GM12878 (cell line): ENCODE data around the gene YBEY. TPM values are rescaled to one million over a fixed set of nuclear protein-coding genes. Genes with fewer than 3 reads are reported as not detected.

Experiments
- ATAC-seq: fragments of 200-7000 bp; cut with Tn5 transposase; 3 replicates; pipeline ENCODE4 v1.9.1; 2020; ENCODE audit warnings: mild to moderate bottlenecking, moderate library complexity
- BruUV-seq: library from RNA; stranded (reverse); fragments of 400-500 nt; replicated peaks from 2 replicates; lab custom pipeline; 2021; lab: Mats Ljungman, UMichigan
- CTCF ChIA-PET: fragments of 300-600 bp; sonication (Branson Sonifier 250); formaldehyde crosslinking; extraction: SDS; loops from one replicate; lab custom pipeline; 2021; ENCODE audit warnings: inconsistent platforms; lab: Yijun Ruan, JAX
- POLR2A ChIA-PET: fragments of 350-600 bp; formaldehyde crosslinking; extraction: SDS; loops from one replicate; lab custom pipeline; 2021; ENCODE audit warnings: inconsistent platforms; lab: Charles Lee
- RAD21 ChIA-PET: fragments of 300-600 bp; sonication (Branson Sonifier 250); formaldehyde crosslinking; loops from one replicate; lab custom pipeline; 2023; ENCODE audit warnings: antibody characterized with exemption; ENCODE audit not compliant: unreplicated experiment; lab: Charles Lee
- SMC1A ChIA-PET: fragments of 300-600 bp; sonication (Branson Sonifier 250); formaldehyde crosslinking; loops from one replicate; lab custom pipeline; 2023; ENCODE audit not compliant: unreplicated experiment, uncharacterized antibody; lab: Charles Lee
- DNase-seq: peaks from one replicate; pipeline ENCODE4 v3.0.0-alpha.2; 2011; ENCODE audit warnings: low read depth, low spot score
- FAIRE-seq: peaks from 3 replicates; lab custom pipeline; 2011; peaks lifted over from hg19 to GRCh38; lab: Jason Lieb, UNC
- H2AFZ ChIP-seq: 2 replicates; pipeline ENCODE4 v1.6.0; 2011; ENCODE audit warnings: low read depth, low read length, control low read depth; ENCODE audit not compliant: control insufficient read depth
- H3K27ac ChIP-seq: 2 replicates; pipeline ENCODE4 v1.5.1; 2011; ENCODE audit warnings: control low read depth; ENCODE audit not compliant: control insufficient read depth, insufficient read depth
- H3K27me3 ChIP-seq, 2 experiments: replicated peaks in 1 of 2; 2 replicates each; pipeline versions ENCODE4 v1.6.0 to v1.6.1; 2011; ENCODE audit warnings: low read length in 1 of 2; ENCODE audit not compliant: control insufficient read depth in 2 of 2, insufficient read depth in 2 of 2
- H3K36me3 ChIP-seq, 2 experiments: 2 replicates each; pipeline ENCODE4 v1.5.1; 2011; ENCODE audit warnings: low read length in 1 of 2; ENCODE audit not compliant: control insufficient read depth in 2 of 2, insufficient read depth in 2 of 2
- H3K4me1 ChIP-seq: 2 replicates; pipeline ENCODE4 v1.6.1; 2011; ENCODE audit warnings: mild to moderate bottlenecking, low read length, moderate library complexity, mixed read lengths; ENCODE audit not compliant: control insufficient read depth, insufficient read depth
- H3K4me2 ChIP-seq: 2 replicates; pipeline ENCODE4 v1.6.0; 2011; ENCODE audit warnings: control low read depth; ENCODE audit not compliant: control insufficient read depth, insufficient read depth
- H3K4me3 ChIP-seq: fragments of 200-600 bp; sonication (generic); 2 replicates; pipeline ENCODE4 v1.5.1; 2016
- H3K79me2 ChIP-seq: 2 replicates; pipeline ENCODE4 v1.6.0; 2011; ENCODE audit warnings: low read length; ENCODE audit not compliant: control insufficient read depth, insufficient read depth
- H3K9ac ChIP-seq: 2 replicates; pipeline ENCODE4 v1.8.0; 2011; ENCODE audit warnings: low read length, control low read depth, mixed read lengths; ENCODE audit not compliant: control insufficient read depth, insufficient read depth
- H3K9me3 ChIP-seq: replicated peaks from 3 replicates; pipeline ENCODE4 v1.5.1; 2011; ENCODE audit warnings: mild to moderate bottlenecking, low read length; ENCODE audit not compliant: control insufficient read depth, insufficient read depth
- H4K20me1 ChIP-seq: 2 replicates; pipeline ENCODE4 v1.6.0; 2011; ENCODE audit not compliant: control insufficient read depth, insufficient read depth
- CREM ChIP-seq: IDR thresholded peaks from 2 replicates; pipeline ENCODE4 v1.6.1; 2014; ENCODE audit warnings: antibody characterized with exemption, low read depth
- IKZF1 ChIP-seq: fragments of 450-650 bp; conservative IDR thresholded peaks from 2 replicates; pipeline ENCODE4 v1.6.1; 2017; ENCODE audit warnings: antibody characterized with exemption, mild to moderate bottlenecking
- NFXL1 ChIP-seq: fragments of 450-650 bp; IDR thresholded peaks from 2 replicates; pipeline ENCODE4 v1.6.1; 2017; ENCODE audit warnings: antibody characterized with exemption, mild to moderate bottlenecking, borderline replicate concordance
- PAX5 ChIP-seq: IDR thresholded peaks from 2 replicates; pipeline ENCODE4 v1.6.1; 2011; ENCODE audit warnings: low read depth, low read length, borderline replicate concordance
- POLR2AphosphoS5 ChIP-seq: IDR thresholded peaks from 2 replicates; pipeline ENCODE4 v1.6.1; 2011; ENCODE audit warnings: mild to moderate bottlenecking, low read length, inconsistent platforms
- SIN3A ChIP-seq: IDR thresholded peaks from 2 replicates; pipeline ENCODE4 v1.6.1; 2012; ENCODE audit warnings: low read depth, low read length, improper control_type of control experiment
- SP1 ChIP-seq: IDR thresholded peaks from one replicate; pipeline ENCODE4 v1.6.1; 2011; ENCODE audit warnings: low read depth, low read length
- SREBF2 ChIP-seq: IDR thresholded peaks from 2 replicates; pipeline ENCODE4 v1.6.1; 2012; ENCODE audit warnings: mild to moderate bottlenecking, low read length
- SRF ChIP-seq, 2 experiments: IDR thresholded peaks; 2 replicates each; pipeline ENCODE4 v1.6.1; 2011; ENCODE audit warnings: low read depth in 2 of 2, low read length in 2 of 2, mild to moderate bottlenecking in 1 of 2, moderate library complexity in 1 of 2
- ZBED1 ChIP-seq: IDR thresholded peaks from 2 replicates; pipeline ENCODE4 v1.6.1; 2016; ENCODE audit warnings: borderline replicate concordance
- ZNF207 ChIP-seq: fragments of 450-650 bp; IDR thresholded peaks from 2 replicates; pipeline ENCODE4 v1.6.1; 2014; ENCODE audit warnings: antibody characterized with exemption, mild to moderate bottlenecking, borderline replicate concordance
- WGBS: methylation state at CpG from one replicate; pipeline ENCODE4 v1.1.6; 2016; ENCODE audit warnings: low lambda C conversion rate; ENCODE audit not compliant: insufficient replicate concordance, insufficient coverage; ENCODE audit errors: missing lambda C conversion rate; 5-methylcytosine and 5-hydroxymethylcytosine counted together
- in situ Hi-C: fragments of 300-500 bp; cut with MboI; formaldehyde crosslinking; loops from 9 replicates; pipeline ENCODE4 v1.14.3; 2018; ENCODE audit warnings: mixed read lengths
- intact Hi-C: fragments of 100-400 bp; cut with micrococcal nuclease; formaldehyde crosslinking; loops from one replicate; pipeline ENCODE4 v1.14.2; 2022; ENCODE audit not compliant: unreplicated experiment
- polyA plus RNA-seq, 11 experiments: library from polyadenylated mRNA; depleted of rRNA in 4 of 11; unstranded in 6 of 11; stranded (reverse) in 5 of 11; fragments of >200 nt; fragmentation: Nextera tagmentation in 4 of 11; fragmentation: Illumina TruSeq in 1 of 11; extraction: Ambion mirVana in 4 of 11; extraction: Trizol in 1 of 11; gene quantifications; 1 replicate in 1 of 11; 2 replicates in 10 of 11; pipeline versions ENCODE4 v1.2.1 to v1.2.3, GENCODE V29; 2011 to 2016; ENCODE audit warnings: inconsistent platforms in 2 of 11, missing spikeins in 2 of 11, low read depth in 1 of 11
- total RNA-seq, 4 experiments: library from RNA; depleted of rRNA in 3 of 4; stranded (reverse); fragments of >200 nt in 3 of 4; fragmentation: Illumina TruSeq in 1 of 4; extraction: Trizol in 1 of 4; gene quantifications; 2 replicates each; pipeline versions ENCODE4 v1.2.1 to v1.2.3, GENCODE V29; 2013 to 2021

YBEY gene
- total and polyA plus RNA-seq, 10 of the 15 experiments (the other 5 are each of a cell fraction or from before 2014, with no cell fraction given), result 6.5 to 31.4 (median 18.5) TPM

DNA sequence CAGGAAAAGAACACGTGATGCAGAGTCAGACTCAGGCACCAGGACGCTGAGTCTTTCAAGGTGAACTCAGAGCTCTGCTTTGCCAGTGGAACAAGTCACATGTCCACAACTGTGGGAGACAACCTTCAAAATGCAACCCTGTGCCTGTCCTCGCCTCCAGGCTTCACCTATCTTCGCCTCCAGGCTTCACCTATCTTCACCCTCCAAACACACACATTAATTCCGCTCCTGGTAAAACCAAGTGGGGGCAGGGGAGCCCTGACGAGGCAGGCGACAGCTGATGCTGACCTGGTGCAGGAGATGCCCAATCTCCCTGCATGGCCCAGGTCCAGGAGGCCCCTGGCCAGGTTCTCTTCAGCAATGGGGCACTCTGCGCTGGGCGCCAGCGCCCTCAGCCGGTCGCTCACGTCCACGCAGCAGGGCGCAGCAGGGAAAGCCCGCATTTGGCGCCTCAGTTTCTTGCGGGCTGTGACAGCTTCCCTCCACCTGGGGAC is 29.6 kb upstream of the YBEY start:
- Histone ChIP-seq H2AFZ (no peak overlapping the region), H4K20me1 (no peaks in the 10 kb centered on the region), H3K4me3 (no peak overlapping the region), H3K9me3 (no peaks in the 10 kb centered on the region; the same call in 2 of the 3 replicates), H3K36me3 (peaks cover 39 to 44% of the 10 kb centered on the region in 2 experiments), H3K4me1 (peaks cover 8% of the 10 kb centered on the region), H3K79me2 (no peaks in the 10 kb centered on the region), H3K4me2 (no peak overlapping the region), H3K27me3 (no peaks in the 10 kb centered on the region), H3K9ac (no peak overlapping the region), H3K27ac (no peak overlapping the region)
- WGBS, result 90% methylated on average over 18 of the region's 18 CpGs
- CTCF ChIA-PET, result interaction anchor here (0.6 kb wide), 1 partner anchor 29 kb away, joined by 3 read pairs; the partner anchor contains the start of gene YBEY
- RAD21 ChIA-PET, result no interaction called here
- POLR2A ChIA-PET, result no interaction called here
- in situ Hi-C loops, result no loop called here
- no peak for TF ChIP-seq CREM
- no peak for TF ChIP-seq PAX5
- TF ChIP-seq SREBF2, result no peak
- TF ChIP-seq SP1, result no peak
- no peak for TF ChIP-seq POLR2AphosphoS5
- TF ChIP-seq ZBED1, result no peak
- no peak for TF ChIP-seq SRF (IDR thresholded peaks at IDR 0.05; ENCODE audit: low read depth in 2 of 2, low read length in 2 of 2)
- TF ChIP-seq ZNF207, result no peak
- TF ChIP-seq IKZF1, result no peak
- TF ChIP-seq SIN3A, result no peak
- no peak for TF ChIP-seq NFXL1
- no peak for FAIRE-seq
- DNase-seq, result no peak
- SMC1A ChIA-PET, result no interaction called here
- intact Hi-C loops, result no loop called here
- ATAC-seq, result no peak
- no TSS peak for BruUV-seq
